Upper lobe of left lung (tissue), 6 donors: ENCODE data around the gene ETDB. TPM values are rescaled to one million over a fixed set of nuclear protein-coding genes. Genes with fewer than 3 reads are reported as not detected.

Experiments used
- ATAC-seq, 2 donors: fragments of 200-7000 bp; cut with Tn5 transposase; one replicate each; pipeline ENCODE4 v1.9.1; 2022; ENCODE audit warnings: mild to moderate bottlenecking in 2 of 2, moderate library complexity in 2 of 2; ENCODE audit not compliant: low FRiP score in 2 of 2
- DNase-seq, 2 donors: peaks; one replicate each; pipeline ENCODE4 v3.0.0-alpha.2; 2019 to 2020
- H3K27ac ChIP-seq, 4 donors: fragments of 200-600 bp; sonication (generic); one replicate each; pipeline ENCODE4 v1.5.1; 2016 to 2019
- H3K27me3 ChIP-seq, 4 donors: fragments of 200-600 bp; sonication (generic); one replicate each; pipeline ENCODE4 v1.5.1; 2017 to 2019
- H3K36me3 ChIP-seq, 4 donors: fragments of 200-600 bp; sonication (generic); one replicate each; pipeline ENCODE4 v1.5.1; 2016 to 2019
- H3K4me1 ChIP-seq, 4 donors: fragments of 200-600 bp; sonication (generic); one replicate each; pipeline ENCODE4 v1.5.1; 2018 to 2019
- H3K4me3 ChIP-seq, 4 donors: fragments of 200-600 bp; sonication (generic); one replicate each; pipeline ENCODE4 v1.5.1; 2017 to 2019; ENCODE audit warnings: mild to moderate bottlenecking in 2 of 4, moderate library complexity in 1 of 4
- H3K9me3 ChIP-seq, 4 donors: fragments of 200-600 bp; sonication (generic); one replicate each; pipeline ENCODE4 v1.5.1; 2018 to 2019
- EP300 ChIP-seq, 4 donors: sonication (generic); formaldehyde crosslinking; IDR thresholded peaks; one replicate each; pipeline ENCODE4 v1.5.1; 2017; ENCODE audit warnings: antibody characterized with exemption in 4 of 4, control low read depth in 2 of 4
- POLR2A ChIP-seq, 4 donors: fragments of 450-650 bp; IDR thresholded peaks; one replicate each; pipeline ENCODE4 v1.5.1; 2016 to 2017; ENCODE audit warnings: antibody characterized with exemption in 4 of 4, mild to moderate bottlenecking in 2 of 4
- POLR2AphosphoS5 ChIP-seq, 2 donors: sonication (generic); formaldehyde crosslinking; IDR thresholded peaks; one replicate each; pipeline ENCODE4 v1.5.1; 2017; ENCODE audit warnings: antibody characterized with exemption in 2 of 2
- WGBS, 2 donors: methylation state at CpG; one replicate each; pipeline ENCODE4 v1.1.5; 2017 to 2018; 5-methylcytosine and 5-hydroxymethylcytosine counted together
- total RNA-seq, 6 donors: library from RNA; depleted of rRNA in 4 of 6; stranded (reverse); fragments of >200 nt in 4 of 6; gene quantifications; one replicate each; pipeline versions ENCODE4 v1.1.0 to v1.2.1, GENCODE V29; 2016 to 2021
- TF ChIP-seq, protein P1 (sequence below), 6 experiments: fragments of 450-650 bp in 4 of 6; fragments of 200-600 bp in 2 of 6; sonication (generic) in 2 of 6; IDR thresholded peaks; one replicate each; pipeline ENCODE4 v1.5.1; 2016 to 2019; ENCODE audit warnings: antibody characterized with exemption in 6 of 6
- donor health status: DM: no; HTN: no; CAD: no; lungs with moderate emphysema.
- donor health status: DM: no; HTN: yes; CAD: no; lungs with severe emphysema.

The ETDB gene
- total RNA-seq, 6 donors from 2014 or later = not detected

DNA sequence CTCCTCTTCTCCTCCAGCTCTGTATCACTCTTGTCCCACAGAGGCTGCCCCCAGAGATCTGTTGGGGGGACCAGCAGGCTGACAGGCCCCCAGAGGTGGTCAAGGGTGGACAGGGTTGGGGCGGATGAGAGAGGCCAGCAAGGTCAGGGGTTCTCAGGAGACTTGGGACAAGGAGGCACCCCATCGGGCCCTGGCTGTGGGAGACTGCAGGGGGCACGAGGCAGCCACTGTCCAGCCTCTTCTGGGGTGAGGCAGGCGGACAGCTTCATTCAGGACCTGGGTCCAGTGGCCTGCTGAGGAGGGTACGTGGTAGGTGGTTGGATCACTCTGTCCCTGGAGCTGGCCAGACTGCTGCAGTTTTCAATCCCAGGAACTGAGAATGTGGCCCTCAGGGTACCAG lies 24.6 kb downstream of the ETDB start:
- DNase-seq = no peak
- no peak for ATAC-seq
- Histone ChIP-seq H3K27me3 (no peaks in the 10 kb centered on the region), H3K4me3 (no peak overlapping the region), H3K27ac (no peak overlapping the region), H3K9me3 (no peaks in the 10 kb centered on the region), H3K36me3 (no peaks in the 10 kb centered on the region), H3K4me1 (no peaks in the 10 kb centered on the region)
- WGBS, 2 donors = 93% methylated on average over 5 of the region's 5 CpGs; no CpG with 5 or more reads in 1 of the 2 donors
- no peak for TF ChIP-seq EP300 (IDR thresholded peaks at IDR 0.05)
- TF ChIP-seq POLR2AphosphoS5 (IDR thresholded peaks at IDR 0.05) = no peak
- TF ChIP-seq, protein P1, sequence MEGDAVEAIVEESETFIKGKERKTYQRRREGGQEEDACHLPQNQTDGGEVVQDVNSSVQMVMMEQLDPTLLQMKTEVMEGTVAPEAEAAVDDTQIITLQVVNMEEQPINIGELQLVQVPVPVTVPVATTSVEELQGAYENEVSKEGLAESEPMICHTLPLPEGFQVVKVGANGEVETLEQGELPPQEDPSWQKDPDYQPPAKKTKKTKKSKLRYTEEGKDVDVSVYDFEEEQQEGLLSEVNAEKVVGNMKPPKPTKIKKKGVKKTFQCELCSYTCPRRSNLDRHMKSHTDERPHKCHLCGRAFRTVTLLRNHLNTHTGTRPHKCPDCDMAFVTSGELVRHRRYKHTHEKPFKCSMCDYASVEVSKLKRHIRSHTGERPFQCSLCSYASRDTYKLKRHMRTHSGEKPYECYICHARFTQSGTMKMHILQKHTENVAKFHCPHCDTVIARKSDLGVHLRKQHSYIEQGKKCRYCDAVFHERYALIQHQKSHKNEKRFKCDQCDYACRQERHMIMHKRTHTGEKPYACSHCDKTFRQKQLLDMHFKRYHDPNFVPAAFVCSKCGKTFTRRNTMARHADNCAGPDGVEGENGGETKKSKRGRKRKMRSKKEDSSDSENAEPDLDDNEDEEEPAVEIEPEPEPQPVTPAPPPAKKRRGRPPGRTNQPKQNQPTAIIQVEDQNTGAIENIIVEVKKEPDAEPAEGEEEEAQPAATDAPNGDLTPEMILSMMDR (IDR thresholded peaks at IDR 0.05) = no peak
- no peak for TF ChIP-seq POLR2A (IDR thresholded peaks at IDR 0.05)

DNA sequence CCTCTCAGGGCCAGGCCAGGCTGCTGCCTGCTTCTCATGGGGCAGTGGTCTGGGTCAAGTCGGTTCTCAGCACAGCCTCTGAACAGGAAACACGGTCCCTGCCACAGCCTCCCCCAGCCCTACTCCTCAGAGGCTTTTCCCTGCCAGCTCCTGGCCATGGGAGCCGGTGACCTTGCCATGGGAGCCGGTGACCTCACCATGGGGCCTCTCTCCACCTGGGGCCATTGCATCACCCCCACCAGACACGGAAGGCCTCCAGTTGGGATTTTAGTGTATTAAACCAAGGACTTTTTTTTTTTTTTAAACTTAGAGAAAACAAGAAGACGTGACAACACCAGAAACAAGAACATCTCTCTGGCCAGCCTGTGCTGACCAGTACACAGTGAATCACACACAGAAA lies 25.6 kb downstream of the ETDB start:
- Histone ChIP-seq H3K36me3 (no peaks in the 10 kb centered on the region), H3K27me3 (no peaks in the 10 kb centered on the region), H3K9me3 (no peaks in the 10 kb centered on the region), H3K4me3 (no peak overlapping the region), H3K4me1 (no peaks in the 10 kb centered on the region), H3K27ac (no peak overlapping the region)
- TF ChIP-seq, protein P1 (IDR thresholded peaks at IDR 0.05) = no peak
- TF ChIP-seq POLR2AphosphoS5 (IDR thresholded peaks at IDR 0.05) (no peak), EP300 (IDR thresholded peaks at IDR 0.05) (no peak), POLR2A (IDR thresholded peaks at IDR 0.05) (no peak)
- DNase-seq (peak in 1 of 2 donors; percentile 12), ATAC-seq (no peak)
- 58 to 87% methylated on average over 2 to 6 of the region's 6 CpGs for WGBS, 2 donors

DNA sequence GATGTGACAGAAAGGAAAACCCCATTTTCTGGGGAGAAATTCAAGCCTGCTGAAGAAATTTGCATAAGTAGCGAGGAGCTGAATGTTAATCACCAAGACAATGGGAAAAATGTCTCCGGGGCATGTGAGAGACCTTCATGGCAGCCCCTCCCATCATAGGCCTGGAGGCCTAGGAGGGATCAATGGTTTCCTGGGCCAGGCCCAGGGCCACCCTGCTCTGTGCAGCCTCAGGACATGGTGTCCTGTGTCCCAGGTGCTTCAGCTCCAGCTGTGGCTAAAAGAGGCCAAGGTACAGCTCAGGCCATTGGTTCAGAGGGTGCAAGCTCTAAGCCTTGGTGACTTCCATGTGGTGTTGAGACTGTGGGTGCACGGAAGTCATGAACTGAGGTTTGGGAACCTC lies 31.2 kb downstream of the ETDB start:
- WGBS, 2 donors = 93 to 96% methylated on average over 2 of the region's 3 CpGs
- H3K4me1 ChIP-seq = no peaks in the 10 kb centered on the region
- ATAC-seq (no peak), DNase-seq (no peak)
- no peak overlapping the region for H3K27ac ChIP-seq
- no peak overlapping the region for H3K4me3 ChIP-seq
- H3K27me3 ChIP-seq = no peaks in the 10 kb centered on the region
- TF ChIP-seq, protein P1 (IDR thresholded peaks at IDR 0.05) = no peak
- TF ChIP-seq EP300 (IDR thresholded peaks at IDR 0.05) (no peak), POLR2AphosphoS5 (IDR thresholded peaks at IDR 0.05) (no peak), POLR2A (IDR thresholded peaks at IDR 0.05) (no peak)
- H3K9me3 ChIP-seq = no peaks in the 10 kb centered on the region
- no peaks in the 10 kb centered on the region for H3K36me3 ChIP-seq

DNA sequence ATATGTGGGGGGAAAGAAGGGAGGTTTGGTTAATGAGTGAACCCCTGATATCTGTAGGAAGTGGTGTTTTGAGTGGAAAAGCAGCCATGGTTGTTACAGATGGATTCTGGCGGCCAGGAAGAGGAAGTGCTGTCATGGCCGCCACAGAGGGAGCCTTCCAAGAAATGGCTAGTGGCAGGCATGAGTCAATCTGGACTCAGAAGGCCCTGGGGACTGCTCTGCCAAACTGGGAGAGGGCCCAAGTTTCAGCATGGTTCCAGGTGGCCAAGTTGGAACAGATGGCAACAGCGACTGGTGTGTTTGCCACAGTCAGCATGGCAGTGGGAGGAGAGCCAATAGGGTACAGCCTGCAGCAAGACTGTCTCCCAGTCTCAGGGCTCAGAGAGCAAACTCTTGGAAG lies 32.5 kb downstream of the ETDB start:
- no peak overlapping the region for H3K4me3 ChIP-seq
- H3K27ac ChIP-seq = no peak overlapping the region
- TF ChIP-seq POLR2AphosphoS5 (IDR thresholded peaks at IDR 0.05) (no peak), POLR2A (IDR thresholded peaks at IDR 0.05) (no peak), EP300 (IDR thresholded peaks at IDR 0.05) (no peak)
- TF ChIP-seq, protein P1 (IDR thresholded peaks at IDR 0.05) = no peak
- no peak for ATAC-seq
- H3K9me3 ChIP-seq = no peaks in the 10 kb centered on the region
- no peaks in the 10 kb centered on the region for H3K4me1 ChIP-seq
- 79% methylated on average over 3 of the region's 3 CpGs; no CpG with 5 or more reads in 1 of the 2 donors for WGBS, 2 donors
- DNase-seq = no peak
- H3K27me3 ChIP-seq = no peaks in the 10 kb centered on the region
- H3K36me3 ChIP-seq = no peaks in the 10 kb centered on the region

DNA sequence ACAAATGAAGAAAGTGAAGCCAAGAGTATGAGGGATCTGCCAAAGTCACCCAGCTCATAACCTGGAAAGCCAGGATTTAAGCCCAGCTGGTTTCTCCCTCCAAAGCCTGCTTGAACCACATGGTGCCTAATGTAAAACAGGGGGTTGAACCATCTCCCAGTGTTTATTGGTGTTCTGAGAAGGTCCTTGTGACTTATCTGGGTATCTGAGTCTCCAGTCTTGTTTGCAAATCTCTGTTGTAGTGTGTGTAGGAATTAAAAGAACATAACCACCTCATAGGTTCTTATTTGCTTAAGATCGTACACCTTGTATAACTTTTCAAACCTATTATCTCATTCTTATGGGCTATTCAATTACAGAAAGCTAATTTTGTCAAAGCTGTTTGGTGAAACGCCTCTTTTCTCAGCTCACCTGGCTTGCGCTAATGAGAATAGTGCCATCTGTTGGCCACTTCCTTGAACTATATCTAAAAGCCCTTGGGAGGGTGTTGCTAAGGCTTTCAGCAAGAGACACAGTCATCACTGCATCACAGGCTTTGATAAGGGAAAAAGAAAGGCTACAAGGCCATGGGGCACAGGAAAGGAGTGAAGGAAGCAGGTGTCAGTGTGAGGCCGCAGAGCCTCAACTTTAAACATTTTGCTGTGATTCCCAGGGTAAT lies 34.0 kb downstream of the ETDB start:
- H3K27ac ChIP-seq = no peak overlapping the region
- no peaks in the 10 kb centered on the region for H3K36me3 ChIP-seq
- no peaks in the 10 kb centered on the region for H3K27me3 ChIP-seq
- H3K9me3 ChIP-seq = no peaks in the 10 kb centered on the region
- H3K4me3 ChIP-seq = no peak overlapping the region
- ATAC-seq = peak; percentile 82 to 84
- TF ChIP-seq, protein P1 (IDR thresholded peaks at IDR 0.05) = peak in 5 of 6 experiments; percentile 41 to 51 (median 48)
- no peak for TF ChIP-seq POLR2A (IDR thresholded peaks at IDR 0.05)
- no peak for DNase-seq
- no peaks in the 10 kb centered on the region for H3K4me1 ChIP-seq
- WGBS, 2 donors = 0 to 1% methylated on average over 2 to 4 of the region's 4 CpGs
